PC-9 (cell line): ENCODE results near the gene PATJ.

Experiments used
- CTCF ChIP-seq: fragments of 200-600 bp; sonication (generic); conservative IDR thresholded peaks from 2 replicates; pipeline ENCODE4 v1.6.1; 2017; ENCODE audit warnings: mixed run types, antibody characterized with exemption, mild to moderate bottlenecking, moderate library complexity
- EZH2 ChIP-seq: fragments of 200-600 bp; sonication (generic); IDR thresholded peaks from 2 replicates; pipeline ENCODE4 v1.8.0; 2017; ENCODE audit warnings: antibody characterized with exemption, low read depth

- TF ChIP-seq EZH2 (no peak), CTCF (no peak)
Measured at GRCh38 chr1:61864489-61864888, 122.2 kb downstream of the PATJ start.
